DMS53 treated with DMSO at 0.1 percent for 48 hours (cell line): ENCODE measurements around the gene ALG12.

Experiments used
- DNase-seq: peaks from one replicate; lab custom pipeline; 2025; ENCODE audit not compliant: unreplicated experiment; lab: John Stamatoyannopoulos, UW

Gene ALG12

GRCh38 chr22:49913446-49913845 lies 4.8 kb downstream of the ALG12 start:
- DNase-seq, result no peak

GRCh38 chr22:49913026-49913425 lies 5.2 kb downstream of the ALG12 start:
- no peak for DNase-seq

- no peak for DNase-seq
Measured at GRCh38 chr22:49911881-49912625, 6.2 kb downstream of the ALG12 start.

GRCh38 chr22:49910229-49911155 lies 7.7 kb downstream of the ALG12 start:
- DNase-seq, result no peak

GRCh38 chr22:49909476-49910205 lies 8.6 kb downstream of the ALG12 start:
- no peak for DNase-seq

GRCh38 chr22:49907807-49908206 lies 10.4 kb downstream of the ALG12 start:
- no peak for DNase-seq

GRCh38 chr22:49906799-49907290 lies 11.4 kb downstream of the ALG12 start:
- no peak for DNase-seq

- DNase-seq, result no peak
Measured at GRCh38 chr22:49906071-49906798, 12.0 kb downstream of the ALG12 start.

- DNase-seq, result no peak
Measured at GRCh38 chr22:49905465-49905864, 12.8 kb downstream of the ALG12 start.

- DNase-seq, result no peak
Measured at GRCh38 chr22:49904040-49904369, 14.2 kb downstream of the ALG12 start.

GRCh38 chr22:49903322-49904039 lies 14.8 kb downstream of the ALG12 start:
- no peak for DNase-seq

- DNase-seq, result no peak
Measured at GRCh38 chr22:49901457-49901856, 16.8 kb downstream of the ALG12 start.

- no peak for DNase-seq
Measured at GRCh38 chr22:49900441-49901230, 17.6 kb downstream of the ALG12 start.

- DNase-seq, result no peak
Measured at GRCh38 chr22:49899530-49899929, 18.7 kb downstream of the ALG12 start.

GRCh38 chr22:49897015-49897684 lies 21.1 kb downstream of the ALG12 start:
- DNase-seq, result no peak

- no peak for DNase-seq
Measured at GRCh38 chr22:49896201-49896600, 22.0 kb downstream of the ALG12 start.

GRCh38 chr22:49894322-49895054 lies 23.8 kb downstream of the ALG12 start:
- DNase-seq, result no peak

GRCh38 chr22:49893025-49893424 lies 25.2 kb downstream of the ALG12 start:
- no peak for DNase-seq
